NK-92 (cell line): ENCODE measurements around the gene SDCBP2.

Experiments
- DNase-seq: peaks from one replicate; lab custom pipeline; 2025; ENCODE audit not compliant: unreplicated experiment; lab: John Stamatoyannopoulos, UW

SDCBP2 gene

DNA sequence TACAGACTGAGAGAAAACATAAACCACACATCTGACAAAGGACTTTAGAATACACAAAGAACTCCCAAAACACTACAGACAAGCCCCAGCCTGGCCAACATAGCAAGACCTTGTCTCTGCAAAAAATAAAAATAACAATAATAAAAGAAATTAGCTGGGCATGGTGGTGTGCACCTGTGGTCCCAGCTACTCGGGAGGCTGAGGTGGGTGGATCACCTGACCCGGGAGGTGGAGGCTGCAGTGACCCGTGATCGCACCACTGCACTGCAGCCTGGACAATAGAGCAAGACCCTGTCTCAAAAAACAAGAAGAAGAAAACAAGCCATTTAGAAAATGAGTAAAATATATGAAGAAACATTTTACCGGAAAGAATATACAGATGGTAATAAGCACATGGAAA lies 13.1 kb downstream of the SDCBP2 start:
- DNase-seq, result no peak

DNA sequence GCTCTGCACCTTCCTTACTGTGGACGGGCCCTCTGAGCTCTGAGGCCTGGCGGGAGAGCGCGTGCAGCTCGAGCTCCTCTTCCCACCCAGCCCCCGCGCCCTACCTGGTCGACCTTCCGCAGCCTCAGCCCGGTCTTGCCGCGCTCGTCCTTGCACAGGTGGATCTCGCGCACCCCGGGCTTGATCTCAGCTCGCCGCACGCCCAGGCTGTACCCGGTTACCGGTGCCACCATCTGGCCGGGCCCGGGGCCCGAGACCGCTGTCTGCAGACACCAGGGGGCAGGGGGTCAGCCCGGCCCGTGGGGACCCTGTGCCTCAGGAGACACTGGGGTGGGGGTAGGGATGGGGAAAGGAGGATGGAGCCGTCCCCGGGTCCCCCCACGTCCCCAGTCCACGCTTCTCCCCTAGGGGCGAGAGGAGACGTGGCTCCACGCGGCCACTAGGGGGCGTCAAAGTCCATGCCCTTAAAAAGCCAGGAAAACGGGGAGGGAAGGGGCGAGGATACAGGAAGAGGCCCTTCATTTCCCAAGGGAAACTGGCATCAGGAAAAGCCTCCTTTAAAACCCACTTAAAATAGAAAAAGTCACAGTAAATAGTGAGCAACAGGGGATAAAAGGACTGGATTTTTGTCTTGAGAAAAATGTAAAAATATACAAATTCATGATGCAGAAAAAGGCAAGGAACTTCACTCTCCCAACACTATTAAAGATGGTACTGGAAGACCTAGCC lies 15.5 kb downstream of the SDCBP2 start:
- DNase-seq, result no peak

DNA sequence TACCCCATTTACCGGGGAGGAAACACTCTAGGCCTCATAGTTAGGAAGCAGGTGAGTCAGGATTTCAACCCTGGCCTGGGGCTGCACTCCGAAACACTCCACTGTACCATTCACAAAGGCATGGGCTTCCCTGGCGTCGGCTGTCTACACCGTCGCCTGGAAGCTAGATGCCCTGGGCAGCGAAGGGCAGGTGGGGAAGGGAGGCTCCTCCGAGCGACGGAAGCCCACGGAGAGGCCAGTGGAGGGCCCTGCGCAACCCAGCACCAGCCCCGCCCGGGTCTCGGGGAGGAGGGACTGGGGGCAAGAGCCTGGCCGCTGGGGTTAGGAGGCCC lies 16.1 kb downstream of the SDCBP2 start:
- no peak for DNase-seq

DNA sequence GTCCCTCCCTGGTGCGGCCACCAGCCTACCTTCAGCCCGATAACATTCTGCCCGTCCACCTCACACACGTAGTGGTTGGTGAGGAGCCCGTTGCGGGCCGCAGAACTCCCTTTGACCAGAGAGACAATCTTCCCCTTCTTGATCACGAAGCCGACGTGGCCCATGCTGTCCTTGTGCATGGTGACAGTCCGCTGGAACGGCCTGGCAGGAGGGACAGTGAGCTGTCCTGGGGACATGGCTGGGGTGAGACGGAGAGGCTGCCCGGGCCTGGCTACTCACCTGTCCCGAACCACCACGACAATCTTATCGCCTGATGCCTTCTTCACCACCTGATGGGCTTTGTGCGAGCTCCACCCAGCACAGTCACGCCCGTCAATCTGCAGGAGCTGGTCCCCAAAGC lies 16.6 kb downstream of the SDCBP2 start:
- DNase-seq, result no peak

DNA sequence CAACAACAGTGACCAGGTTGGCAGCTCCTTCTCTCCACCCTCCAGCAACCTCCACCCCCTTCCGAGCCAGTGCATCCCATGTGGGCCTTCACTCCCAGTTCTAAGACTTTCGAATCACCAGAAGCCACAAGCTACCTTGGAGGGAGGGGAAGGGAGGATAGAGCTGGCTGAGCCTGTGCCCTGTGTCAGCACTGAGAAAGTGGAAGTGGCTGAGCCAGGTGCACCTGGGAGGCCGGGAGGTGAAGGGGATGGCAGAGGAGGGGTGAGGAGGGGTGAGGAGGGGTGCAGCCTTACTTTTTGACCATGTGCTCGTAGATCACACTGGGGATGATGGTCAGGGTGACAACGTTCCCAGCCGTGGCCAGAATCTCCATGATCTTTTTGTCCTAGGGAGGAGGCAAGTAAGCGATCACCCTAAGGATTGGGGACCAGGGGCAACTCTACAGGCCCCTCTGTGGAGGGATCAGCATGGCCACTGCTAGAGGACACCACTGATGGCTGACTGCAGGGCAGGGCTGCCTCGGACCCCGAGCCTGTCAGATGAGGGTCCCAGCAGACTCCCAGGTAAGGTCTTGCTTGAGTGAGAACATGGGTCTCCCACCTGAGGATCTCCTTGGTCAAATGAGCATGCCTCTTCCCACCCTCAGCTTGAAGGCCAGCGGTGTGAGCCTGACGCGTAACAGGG lies 18.3 kb downstream of the SDCBP2 start:
- no peak for DNase-seq

DNA sequence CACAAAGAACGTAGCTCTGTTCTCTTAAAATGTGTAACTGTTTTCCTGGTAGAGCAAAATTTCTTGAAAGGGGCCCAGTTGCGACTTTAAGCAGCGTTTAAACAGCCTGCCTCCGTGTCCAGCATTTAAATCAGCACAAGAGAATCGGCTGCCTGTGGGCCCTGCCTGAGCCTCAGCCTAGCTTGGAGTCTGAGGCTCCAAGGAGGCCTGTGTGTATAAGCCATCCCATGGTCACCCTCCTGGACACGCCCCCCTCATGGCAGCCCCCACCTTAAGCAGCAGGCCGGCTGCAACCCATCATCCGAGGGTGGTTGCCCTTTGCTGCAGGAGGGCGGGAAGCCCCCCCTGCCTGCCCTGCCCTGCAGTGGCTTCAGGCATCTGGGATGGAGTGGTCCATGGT lies 18.9 kb downstream of the SDCBP2 start:
- DNase-seq, result no peak

DNA sequence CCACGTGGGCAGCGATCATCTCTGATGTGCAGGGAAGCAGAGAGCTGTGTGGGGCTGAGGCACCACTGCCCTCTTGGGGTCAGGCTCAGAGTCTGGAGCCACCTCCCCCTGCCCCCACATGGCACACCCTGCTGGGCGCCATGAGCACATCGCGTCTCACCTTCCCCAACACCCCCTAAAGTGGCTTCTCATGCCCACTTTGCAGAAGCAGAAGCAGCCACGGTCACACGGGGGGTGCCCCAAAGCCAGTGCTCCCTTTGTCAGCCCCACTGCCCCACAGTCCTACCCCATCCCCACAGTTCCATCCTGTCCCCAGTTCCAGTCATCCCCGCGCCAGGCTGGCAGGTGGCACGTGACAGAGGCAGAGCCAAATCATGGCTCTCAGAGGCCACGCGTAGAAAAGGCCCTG lies 19.5 kb downstream of the SDCBP2 start:
- no peak for DNase-seq

DNA sequence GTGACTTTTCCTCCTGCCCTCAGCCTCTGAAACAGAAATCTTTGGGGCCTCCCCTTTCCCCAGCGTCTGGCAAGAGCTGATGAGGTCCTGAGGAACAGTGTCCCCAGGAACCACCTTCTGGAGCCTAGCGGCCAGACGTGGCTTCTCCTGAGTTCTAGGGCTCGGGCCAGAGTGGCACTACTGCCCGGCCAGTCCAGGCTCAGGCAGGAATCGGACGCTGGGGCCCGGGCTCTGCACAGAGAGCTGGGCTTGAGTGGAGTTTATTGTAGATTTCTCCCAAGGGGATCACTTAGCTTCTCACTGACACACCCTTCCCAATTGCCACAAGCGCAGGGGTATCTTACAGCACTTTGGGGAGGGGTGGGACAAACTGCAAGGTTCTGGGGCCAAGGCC lies 20.2 kb downstream of the SDCBP2 start:
- DNase-seq, result no peak

DNA sequence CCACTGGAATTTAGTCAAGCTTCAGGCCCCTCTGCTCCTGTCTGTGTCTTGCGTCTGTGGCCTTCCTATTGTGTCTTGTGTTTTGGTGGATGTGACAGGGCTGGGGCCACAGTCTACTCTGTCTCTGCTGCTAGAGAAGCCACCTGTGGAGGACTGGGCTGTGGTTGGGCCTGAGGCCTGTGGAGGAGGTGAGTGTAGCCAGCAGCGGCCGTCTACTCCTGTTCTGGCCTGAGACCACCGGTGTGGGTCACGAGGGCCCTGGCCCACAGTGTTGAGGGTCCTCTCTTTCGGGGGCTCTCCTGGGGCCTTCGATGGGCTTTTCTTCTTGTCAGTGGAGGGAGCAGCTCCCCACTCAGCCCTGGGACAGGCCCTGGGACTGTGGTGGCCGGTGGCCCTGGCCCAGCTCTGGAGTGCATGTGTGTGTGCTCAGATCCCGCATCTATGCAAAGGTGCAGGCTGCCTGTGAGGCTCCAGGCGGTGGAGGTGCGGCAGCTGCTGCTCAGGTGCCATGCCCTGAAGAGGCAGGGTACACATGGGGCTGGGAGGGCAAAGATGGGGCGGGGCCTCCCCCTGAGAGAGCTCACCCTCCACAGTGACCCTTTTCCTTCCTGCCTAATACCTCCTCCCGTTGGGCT lies 20.8 kb downstream of the SDCBP2 start:
- no peak for DNase-seq

DNA sequence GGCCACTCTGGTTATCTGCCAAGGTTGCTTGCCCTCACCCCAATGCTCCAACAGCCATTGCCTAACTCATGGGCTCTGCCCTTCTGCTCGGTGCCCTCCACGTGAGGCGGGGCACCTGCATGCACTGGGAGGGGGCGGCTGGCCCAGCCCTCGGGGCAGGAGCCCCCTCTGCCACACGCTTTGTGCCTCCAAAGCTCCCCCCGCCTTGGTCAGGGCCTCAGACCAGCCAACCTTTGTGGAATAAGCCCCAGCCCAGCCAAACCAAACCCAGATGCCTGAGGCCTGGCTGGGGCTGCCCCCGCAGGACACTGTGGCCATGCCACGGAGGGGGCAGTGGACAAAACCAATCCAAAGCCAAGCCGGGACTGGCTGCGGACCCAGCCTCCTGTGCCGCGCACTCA lies 21.4 kb downstream of the SDCBP2 start:
- DNase-seq, result no peak

DNA sequence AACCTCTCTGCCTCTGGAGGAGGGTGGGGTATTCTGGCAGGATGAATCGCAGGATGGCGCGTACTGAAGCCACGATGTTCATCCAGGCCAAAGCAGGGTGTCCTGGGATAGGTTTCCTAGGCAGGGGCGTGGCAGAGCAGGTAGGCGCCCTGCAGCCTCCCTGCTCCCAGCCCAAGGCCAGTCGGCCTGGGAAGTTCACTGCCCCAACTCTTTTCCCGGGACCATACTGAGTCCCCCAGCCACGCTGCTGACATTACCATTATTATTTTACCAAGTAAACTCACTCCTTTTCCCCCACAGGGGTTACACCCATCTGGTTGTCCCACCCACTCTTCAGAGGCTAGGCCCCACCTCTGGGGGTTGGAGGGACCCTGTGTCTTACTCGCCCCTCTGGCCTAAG lies 21.8 kb downstream of the SDCBP2 start:
- no peak for DNase-seq

DNA sequence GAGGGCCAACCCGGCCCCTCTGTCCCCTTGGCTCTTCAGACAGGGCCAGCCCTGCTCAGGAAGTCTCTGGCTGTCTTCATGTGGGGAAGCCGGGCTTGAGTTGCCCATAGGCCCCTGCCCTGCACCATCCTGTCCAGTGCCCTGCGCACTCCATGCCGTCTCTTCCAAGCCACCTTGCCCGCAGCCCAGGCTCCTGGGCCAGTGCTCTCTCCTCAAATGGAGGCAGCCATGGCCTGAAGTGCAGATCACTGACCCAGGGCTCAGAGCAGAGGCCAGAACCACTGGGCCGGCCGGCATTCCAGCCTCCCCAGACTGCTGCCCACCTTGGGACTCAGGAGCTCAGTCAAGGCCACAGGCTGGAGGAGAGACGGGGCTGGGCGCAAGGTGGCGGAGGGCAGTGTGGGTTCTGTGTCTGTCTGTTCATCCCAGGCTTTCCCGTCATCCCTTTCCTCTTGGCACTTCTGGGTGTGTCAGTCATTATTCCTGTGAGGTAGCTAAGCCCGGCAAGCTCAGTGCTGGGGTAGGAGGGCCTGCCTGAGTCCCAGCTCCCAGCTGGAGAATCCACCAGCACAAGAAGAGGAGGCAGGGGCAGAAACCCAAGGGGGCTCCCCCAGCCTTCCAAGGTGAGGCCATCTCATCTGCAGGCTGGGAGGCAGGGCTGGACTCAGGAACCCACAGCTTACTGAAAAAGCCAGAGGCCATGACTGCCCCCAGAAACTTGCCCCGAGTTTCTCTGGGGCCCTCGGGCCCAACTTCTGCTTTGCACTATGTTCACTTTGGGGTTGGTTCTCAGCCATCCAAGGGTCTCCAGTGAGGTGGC lies 22.4 kb downstream of the SDCBP2 start:
- DNase-seq, result no peak

DNA sequence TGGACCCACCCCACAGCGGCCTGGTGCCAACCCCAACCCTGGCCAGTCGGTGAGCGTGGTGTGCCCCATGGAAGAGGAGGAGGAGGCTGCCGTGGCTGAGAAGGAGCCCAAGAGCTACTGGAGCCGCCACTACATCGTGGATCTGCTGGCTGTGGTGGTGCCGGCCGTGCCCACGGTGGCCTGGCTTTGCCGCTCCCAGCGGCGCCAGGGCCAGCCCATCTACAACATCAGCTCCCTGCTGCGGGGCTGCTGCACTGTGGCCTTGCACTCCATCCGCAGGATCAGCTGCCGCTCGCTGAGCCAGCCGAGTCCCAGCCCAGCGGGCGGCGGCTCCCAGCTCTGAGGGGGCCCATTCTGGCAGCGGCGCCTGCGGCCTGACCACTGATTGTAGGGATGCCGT lies 23.2 kb downstream of the SDCBP2 start:
- DNase-seq, result no peak

DNA sequence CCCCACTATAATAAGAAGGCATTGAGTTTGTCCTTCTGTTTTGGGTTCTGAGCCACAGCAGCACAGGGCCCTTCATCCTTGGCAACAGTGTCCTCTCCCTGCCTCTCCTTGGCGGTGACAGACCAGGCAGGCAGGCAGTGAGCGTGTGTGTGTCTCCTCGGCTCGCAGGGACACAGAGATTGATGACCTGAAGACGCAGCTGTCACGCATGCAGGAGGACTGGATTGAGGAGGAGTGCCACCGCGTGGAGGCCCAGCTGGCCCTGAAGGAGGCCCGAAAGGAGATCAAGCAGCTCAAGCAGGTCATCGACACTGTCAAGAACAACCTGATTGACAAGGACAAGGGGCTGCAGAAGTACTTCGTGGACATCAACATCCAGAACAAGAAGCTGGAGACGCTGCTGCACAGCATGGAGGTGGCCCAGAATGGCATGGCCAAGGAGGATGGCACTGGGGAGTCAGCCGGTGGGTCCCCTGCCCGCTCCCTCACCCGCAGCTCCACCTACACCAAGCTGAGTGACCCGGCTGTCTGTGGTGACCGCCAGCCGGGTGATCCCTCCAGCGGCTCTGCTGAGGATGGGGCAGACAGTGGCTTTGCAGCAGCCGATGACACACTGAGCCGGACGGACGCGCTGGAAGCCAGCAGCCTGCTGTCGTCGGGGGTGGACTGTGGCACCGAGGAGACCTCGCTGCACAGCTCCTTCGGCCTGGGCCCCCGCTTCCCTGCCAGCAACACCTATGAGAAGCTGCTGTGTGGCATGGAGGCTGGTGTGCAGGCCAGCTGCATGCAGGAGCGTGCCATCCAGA lies 24.0 kb downstream of the SDCBP2 start:
- DNase-seq, result no peak

DNA sequence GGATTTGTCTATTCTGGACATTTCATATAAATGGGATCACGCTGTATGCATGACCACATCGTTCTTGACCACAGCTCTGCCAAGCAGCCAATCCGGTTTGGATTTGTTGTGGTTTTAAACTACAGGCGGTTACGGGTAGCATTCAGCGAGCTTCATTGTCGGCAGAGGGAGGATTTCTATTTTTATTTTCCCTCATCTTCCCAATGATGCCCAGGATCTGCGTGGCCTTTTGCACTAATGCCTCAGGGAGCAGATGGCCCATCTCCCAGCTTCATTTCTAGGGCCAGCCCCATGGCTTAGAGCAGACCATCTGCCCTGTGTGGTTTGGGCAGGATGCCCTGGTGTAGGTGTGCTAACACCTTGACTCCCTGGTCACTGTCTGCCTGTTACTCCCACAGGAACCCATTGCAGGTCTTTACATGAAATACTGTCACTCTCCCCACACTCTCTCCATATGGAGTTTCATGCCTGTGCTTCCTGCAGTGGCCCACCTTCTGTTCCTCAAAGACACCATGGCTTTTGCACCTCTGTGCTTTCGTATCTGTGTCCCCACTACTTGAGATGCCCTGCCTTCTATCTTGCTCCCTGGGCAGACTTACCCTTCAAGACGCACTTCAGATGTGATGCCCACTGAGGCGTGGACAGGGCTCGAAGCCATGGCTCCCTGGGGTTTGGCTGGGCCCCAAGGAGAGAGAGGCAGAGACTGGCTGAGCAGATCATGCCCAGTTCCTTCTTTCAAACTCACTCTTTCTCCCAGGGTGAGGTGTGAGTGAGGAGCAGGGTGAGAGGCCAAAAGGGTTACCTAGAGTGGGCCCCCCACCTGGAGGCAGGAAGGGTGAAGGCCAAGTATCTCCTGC lies 26.0 kb downstream of the SDCBP2 start:
- DNase-seq, result no peak

DNA sequence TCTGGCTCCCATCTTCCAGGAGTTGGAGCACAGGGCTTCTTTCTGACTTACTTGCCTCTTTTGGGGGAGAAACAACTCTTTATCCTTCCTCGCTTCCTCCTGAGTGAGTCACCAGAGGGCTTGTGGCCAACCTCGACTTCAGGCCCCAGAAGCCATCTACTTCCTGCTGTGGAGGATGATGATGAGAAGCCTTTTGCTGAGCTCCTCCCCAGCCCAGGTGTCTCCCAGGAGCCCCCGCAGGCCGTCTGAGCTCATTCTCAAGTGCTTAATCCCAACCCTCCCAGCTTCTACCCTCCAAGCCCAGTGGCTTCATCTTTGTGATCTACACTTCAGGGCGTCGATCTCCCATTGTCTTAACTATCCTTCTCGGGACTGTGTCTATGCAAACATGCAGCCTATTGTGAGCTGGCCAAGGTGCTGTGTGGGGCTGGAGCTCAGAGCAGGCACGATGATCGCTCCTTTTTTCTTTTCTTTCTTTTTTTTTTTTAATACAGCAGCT lies 27.9 kb downstream of the SDCBP2 start:
- no peak for DNase-seq

DNA sequence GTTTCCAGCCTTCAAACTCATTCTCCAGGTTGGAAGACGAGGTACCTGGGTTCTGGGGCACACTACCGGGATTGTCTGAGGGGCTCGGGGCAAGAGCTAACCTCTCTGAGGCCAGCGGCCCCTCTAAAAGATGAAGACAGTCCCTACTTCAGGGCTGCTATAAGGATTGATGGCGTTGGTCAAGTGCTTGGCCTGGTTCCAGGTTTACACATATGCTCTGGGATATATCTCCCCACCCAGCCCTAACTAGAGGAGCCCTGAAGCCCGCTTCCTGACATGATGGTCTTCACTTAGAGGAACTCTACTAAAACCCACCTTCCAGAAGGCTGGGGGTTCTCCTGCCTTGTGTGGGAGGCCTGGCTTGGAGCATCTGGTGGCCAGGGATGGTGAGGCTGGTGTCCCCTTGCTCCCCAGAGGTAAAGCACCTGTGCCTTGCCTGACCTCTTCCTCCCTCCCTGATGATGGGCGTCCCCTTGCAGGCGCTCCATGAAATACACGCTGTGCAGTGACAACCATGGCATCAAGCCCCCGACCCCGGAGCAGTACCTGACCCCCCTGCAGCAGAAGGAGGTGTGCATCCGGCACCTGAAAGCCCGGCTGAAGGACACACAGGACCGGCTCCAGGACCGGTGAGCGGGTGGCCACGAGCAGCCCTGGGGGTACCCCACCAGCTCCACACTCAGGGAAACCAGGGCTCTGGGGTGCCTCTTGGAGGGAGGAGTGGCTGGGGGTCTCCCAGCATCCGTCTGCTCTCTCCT lies 28.7 kb downstream of the SDCBP2 start:
- no peak for DNase-seq

DNA sequence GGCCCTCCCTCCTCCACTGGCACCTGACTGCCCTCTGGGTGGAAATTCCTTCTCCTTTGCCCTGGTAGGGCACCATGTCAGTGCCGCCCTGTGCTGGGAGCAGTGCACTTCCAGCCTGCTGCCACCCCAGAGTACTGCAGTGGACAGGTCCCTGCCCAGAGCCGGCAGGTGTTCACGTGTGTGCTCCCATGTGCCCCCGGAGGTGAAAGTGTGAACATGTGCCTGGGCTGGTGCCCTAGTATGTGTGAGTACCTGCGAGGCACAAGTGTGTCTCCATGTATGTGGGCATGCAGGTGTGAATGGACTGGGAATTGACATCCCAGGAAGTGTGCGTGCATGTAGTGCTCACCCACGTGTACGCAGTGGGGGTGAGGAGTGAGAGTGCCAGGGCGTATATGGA lies 29.4 kb downstream of the SDCBP2 start:
- DNase-seq, result no peak

DNA sequence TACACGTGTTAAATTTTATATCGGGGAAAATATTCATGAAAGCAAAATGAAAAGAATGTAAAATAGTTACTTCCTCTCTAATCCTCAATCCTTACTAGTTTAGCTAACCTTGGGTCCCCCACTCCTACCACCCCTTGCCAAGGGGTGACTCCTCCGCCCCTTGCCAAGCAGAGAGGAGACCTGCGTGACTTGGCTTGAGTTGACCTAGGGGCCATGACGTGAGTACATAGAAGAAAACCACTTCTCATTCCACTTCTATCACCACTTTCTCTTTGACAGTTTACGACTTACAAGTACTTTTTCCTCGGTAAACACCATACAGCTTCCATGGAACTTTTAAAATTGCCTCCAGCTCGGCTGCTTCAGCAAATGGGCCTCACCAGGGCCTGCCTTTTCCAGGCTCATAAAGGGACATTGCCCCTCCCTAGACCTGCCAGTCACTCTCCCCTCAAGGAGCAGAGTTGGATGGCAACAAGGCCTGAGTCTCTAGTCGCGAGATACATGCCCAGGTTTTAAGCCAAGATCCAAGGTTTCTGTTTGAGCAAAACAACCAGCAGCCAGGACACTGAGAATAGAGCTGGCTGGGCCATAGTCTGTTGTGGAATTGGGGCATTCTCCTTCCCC lies 29.9 kb downstream of the SDCBP2 start:
- DNase-seq, result no peak
